ENCODE data around the gene DHRSX.
"Not testable (repeated sequence)": the region's sequence is repeated elsewhere in the genome, so short reads cannot be mapped to it uniquely, and the experiment has no call there.

The DHRSX gene

GRCh38 chrX:2388669-2389068 lies 112.1 kb downstream of the DHRSX start:
- no peak for DNase-seq

GRCh38 chrX:2387614-2388239 lies 113.0 kb downstream of the DHRSX start:
- DNase-seq: no peak

- DNase-seq: no peak
Observed at GRCh38 chrX:2385224-2385623, 115.6 kb downstream of the DHRSX start.

- no peak for DNase-seq
Observed at GRCh38 chrX:2384486-2384885, 116.3 kb downstream of the DHRSX start.

GRCh38 chrX:2383735-2384134 lies 117.0 kb downstream of the DHRSX start:
- DNase-seq: no peak

- no peak for DNase-seq
Observed at GRCh38 chrX:2383144-2383543, 117.6 kb downstream of the DHRSX start.

GRCh38 chrX:2382433-2383048 lies 118.2 kb downstream of the DHRSX start:
- DNase-seq: not testable (repeated sequence)

- no peak for DNase-seq
Observed at GRCh38 chrX:2376166-2376565, 124.6 kb downstream of the DHRSX start.

GRCh38 chrX:2374086-2374485 lies 126.7 kb downstream of the DHRSX start:
- DNase-seq: no peak

GRCh38 chrX:2373615-2374014 lies 127.2 kb downstream of the DHRSX start:
- DNase-seq: no peak

- DNase-seq: no peak
Observed at GRCh38 chrX:2371026-2371711, 129.6 kb downstream of the DHRSX start.

- DNase-seq: no peak
Observed at GRCh38 chrX:2370456-2370855, 130.3 kb downstream of the DHRSX start.

- no peak for DNase-seq
Observed at GRCh38 chrX:2369206-2369605, 131.6 kb downstream of the DHRSX start.

GRCh38 chrX:2360731-2361130 lies 140.0 kb downstream of the DHRSX start:
- no peak for DNase-seq

GRCh38 chrX:2359522-2359921 lies 141.3 kb downstream of the DHRSX start:
- DNase-seq: not testable (repeated sequence)

- peak; percentile 8 to 19 for DNase-seq
Observed at GRCh38 chrX:2351999-2352995, 148.5 kb downstream of the DHRSX start.

GRCh38 chrX:2351321-2351720 lies 149.5 kb downstream of the DHRSX start:
- no peak for DNase-seq

- not testable (repeated sequence) for DNase-seq
Observed at GRCh38 chrX:2350703-2351102, 150.1 kb downstream of the DHRSX start.

- DNase-seq: not testable (repeated sequence)
Observed at GRCh38 chrX:2350036-2350435, 150.7 kb downstream of the DHRSX start.

GRCh38 chrX:2348211-2348610 lies 152.6 kb downstream of the DHRSX start:
- DNase-seq: no peak

GRCh38 chrX:2346158-2346557 lies 154.6 kb downstream of the DHRSX start:
- no peak for DNase-seq

- DNase-seq: no peak
Observed at GRCh38 chrX:2345562-2345961, 155.2 kb downstream of the DHRSX start.

- DNase-seq: no peak
Observed at GRCh38 chrX:2343413-2343812, 157.4 kb downstream of the DHRSX start.
